Gastrocnemius medialis (tissue), 4 donors: ENCODE results near the gene MPHOSPH9.

ENCODE experiments used
- POLR2A ChIP-seq, 2 donors: fragments of 450-650 bp; IDR thresholded peaks; one replicate each; pipeline ENCODE4 v1.6.1; 2017; ENCODE audit warnings: antibody characterized with exemption in 2 of 2, mild to moderate bottlenecking in 2 of 2, moderate library complexity in 2 of 2
- TF ChIP-seq, protein P1 (sequence below), 5 experiments: fragments of 450-650 bp in 3 of 5; fragments of 200-600 bp in 2 of 5; sonication (generic) in 2 of 5; IDR thresholded peaks in 4 of 5; conservative IDR thresholded peaks in 1 of 5; 1 replicate in 4 of 5; 2 replicates in 1 of 5; pipeline ENCODE4 v1.5.1; 2016 to 2019; ENCODE audit warnings: antibody characterized with exemption in 5 of 5, mild to moderate bottlenecking in 3 of 5, moderate library complexity in 3 of 5

DNA sequence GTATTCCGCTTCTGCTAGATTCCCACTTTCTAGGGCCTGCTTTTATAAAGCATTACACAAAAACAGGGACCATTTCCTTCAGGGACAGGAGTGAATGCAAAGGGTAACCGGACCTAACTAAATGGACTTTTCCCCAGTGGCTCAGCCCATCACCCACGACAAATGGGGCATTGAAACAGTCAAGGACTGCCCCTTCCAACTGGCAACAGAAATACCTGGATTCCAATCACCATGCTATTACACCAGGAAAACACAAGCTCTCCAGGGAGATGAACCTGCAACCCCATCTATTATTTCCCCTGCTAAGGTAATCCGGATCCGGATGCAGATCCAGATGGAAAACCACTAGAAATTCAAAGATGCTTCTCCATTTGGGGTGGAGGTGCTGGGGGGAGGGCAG lies 1.0 kb downstream of the MPHOSPH9 start:
- TF ChIP-seq, protein P1, sequence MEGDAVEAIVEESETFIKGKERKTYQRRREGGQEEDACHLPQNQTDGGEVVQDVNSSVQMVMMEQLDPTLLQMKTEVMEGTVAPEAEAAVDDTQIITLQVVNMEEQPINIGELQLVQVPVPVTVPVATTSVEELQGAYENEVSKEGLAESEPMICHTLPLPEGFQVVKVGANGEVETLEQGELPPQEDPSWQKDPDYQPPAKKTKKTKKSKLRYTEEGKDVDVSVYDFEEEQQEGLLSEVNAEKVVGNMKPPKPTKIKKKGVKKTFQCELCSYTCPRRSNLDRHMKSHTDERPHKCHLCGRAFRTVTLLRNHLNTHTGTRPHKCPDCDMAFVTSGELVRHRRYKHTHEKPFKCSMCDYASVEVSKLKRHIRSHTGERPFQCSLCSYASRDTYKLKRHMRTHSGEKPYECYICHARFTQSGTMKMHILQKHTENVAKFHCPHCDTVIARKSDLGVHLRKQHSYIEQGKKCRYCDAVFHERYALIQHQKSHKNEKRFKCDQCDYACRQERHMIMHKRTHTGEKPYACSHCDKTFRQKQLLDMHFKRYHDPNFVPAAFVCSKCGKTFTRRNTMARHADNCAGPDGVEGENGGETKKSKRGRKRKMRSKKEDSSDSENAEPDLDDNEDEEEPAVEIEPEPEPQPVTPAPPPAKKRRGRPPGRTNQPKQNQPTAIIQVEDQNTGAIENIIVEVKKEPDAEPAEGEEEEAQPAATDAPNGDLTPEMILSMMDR (IDR thresholded peaks at IDR 0.05 in 4 of 5, conservative IDR thresholded peaks at IDR 0.05 in 1 of 5) = no peak
- no peak for TF ChIP-seq POLR2A (IDR thresholded peaks at IDR 0.05)
